NCI-H345 treated with DMSO at 0.1 percent for 48 hours (cell line): ENCODE data around the gene CCDC12.

Source experiments
- DNase-seq: peaks from one replicate; lab custom pipeline; 2025; ENCODE audit not compliant: unreplicated experiment; lab: John Stamatoyannopoulos, UW

Gene CCDC12

DNA sequence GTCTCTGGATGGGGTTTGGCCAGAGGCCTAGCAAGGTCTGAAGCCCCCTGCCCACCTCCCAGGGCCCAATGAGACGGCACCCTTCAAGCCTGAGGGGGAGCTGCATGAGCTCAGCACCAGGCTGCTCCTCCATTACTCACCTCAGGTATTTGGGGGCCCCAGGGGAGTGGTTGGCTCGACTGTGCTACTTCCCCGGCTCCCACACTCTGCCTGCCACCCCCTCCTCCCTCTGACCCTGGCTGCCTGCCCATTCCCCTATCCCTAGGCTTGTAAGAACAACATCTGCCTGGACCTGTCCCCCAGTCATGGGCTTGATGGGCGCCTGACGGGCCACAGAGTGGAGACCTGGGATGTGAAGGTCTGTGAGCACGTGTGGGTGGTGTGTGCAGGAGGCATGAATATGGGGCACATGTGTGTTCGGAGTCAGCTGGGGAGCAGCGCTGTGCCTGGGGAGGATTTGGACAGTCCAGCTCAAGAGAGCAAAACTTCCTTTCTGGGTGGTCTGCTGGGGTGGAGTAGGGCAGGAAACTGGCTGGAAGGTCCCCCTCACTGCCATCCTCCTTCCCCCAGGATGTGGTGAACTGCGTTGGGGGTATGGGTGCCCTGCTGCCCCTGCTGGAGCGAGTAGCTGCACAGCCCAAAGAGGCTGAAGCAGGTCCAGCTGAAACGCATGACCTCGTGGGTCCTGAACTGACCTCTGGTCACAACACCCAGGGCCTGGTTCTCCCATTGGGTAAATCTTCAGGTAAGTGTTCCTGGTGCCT lies 20.3 kb upstream of the CCDC12 start:
- no peak for DNase-seq

DNA sequence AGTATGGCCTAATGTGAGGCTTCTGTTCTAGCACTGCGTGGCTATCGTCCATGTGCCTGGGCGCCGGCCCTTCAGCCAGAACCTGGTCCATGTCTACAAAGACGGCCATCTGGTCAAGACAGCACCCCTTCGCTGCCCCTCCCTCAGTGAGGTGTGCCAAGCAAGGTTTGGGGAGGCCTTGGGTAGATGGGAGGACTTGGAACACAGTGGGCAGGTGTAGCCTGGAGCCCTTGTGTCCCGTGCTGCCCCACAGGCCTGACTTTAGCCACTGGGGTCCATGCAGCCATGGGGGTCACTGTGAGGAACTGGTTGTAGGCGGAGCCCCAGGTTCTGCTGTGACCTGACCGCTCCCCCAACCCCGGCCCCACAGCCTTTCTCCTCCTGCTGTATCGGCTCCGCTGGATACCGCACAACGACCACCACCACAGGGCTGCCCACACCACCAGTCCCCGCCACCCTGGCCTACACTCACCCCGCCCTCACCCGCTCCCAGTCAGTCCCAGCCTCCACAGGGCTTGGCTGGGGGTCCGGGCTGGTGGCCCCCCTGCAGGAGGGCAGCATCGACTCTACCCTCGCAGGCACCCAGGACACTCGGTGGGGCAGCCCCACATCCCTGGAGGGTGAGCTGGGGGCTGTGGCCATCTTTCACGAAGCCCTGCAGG lies 19.5 kb upstream of the CCDC12 start:
- DNase-seq = no peak

DNA sequence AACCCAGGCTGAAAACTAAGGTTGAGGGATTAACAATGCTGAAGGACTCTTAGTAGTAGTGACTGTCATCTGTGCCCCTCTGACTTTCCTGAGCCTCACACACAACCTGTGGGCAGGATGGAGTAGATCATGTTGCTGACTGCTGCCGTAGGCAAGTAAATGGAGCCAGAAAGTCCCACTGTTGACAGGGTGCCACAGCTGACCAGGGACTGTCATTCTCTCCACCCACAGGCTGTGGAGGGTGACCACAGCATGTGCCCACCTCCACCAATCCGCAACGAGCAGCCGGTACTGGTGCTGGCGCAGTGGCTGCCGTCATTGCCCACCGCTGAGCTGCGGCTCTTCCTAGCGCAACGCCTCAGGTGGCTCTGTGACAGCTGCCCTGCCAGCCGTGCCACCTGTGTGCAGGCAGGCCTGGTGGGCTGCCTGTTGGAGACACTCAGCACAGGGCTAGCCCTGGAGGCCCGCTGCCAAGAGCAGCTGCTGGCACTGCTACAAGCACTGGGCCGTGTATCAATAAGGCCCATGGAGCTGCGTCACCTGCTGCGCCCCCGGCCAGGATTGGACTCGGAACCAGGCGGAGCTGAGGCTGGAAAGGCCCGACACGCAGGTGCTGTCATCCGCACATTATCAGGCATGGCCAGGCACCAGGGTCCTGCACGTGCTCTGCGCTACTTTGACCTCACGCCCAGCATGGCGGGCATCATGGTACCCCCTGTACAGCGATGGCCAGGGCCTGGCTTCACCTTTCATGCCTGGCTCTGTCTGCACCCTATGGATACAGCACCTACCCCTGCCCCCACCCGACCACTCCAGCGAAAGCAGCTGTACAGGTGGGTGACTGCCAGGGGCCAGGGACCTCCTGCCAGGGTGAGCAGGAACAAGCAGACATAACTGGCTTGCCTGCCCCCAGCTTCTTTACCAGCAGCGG lies 18.5 kb upstream of the CCDC12 start:
- no peak for DNase-seq

DNA sequence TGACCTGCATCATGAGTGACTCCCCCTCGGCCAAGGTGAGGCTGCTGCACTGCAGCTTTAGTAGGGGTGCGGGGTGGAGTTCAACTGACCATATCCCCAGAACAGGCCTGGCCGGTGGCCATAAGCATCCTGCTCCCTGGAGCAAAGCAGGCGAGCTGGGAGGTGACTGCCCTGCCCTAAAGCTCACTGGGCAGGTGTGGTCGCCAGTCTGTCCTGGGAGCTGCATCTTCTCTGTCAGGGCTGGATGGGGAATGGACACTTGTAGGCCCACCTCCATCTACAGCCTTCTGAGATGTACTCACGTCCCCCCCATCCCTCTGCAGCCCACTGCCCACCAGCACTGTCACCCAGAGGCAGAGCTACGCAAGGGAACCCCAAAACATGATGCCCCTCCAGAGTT lies 17.4 kb upstream of the CCDC12 start:
- no peak for DNase-seq

DNA sequence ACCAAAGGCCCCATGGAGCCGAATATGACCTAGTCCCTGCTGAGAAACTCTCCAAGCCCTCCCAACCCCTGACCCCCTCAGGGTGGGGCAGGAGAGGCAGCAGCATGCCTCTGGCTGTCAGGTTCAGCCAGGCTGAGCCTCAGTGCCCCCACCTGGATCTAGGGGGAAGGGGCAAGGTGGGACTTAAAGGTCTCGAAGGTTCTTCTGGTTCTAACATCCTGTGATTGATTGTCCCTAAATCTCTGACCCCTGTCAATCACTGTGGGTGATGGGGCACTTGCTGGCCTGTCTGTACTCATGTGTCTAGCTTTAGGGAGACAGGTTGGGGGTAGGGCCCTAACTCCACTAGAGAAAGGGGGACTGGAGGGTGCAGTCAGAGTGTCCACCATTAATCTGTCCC lies 16.7 kb upstream of the CCDC12 start:
- DNase-seq = no peak

DNA sequence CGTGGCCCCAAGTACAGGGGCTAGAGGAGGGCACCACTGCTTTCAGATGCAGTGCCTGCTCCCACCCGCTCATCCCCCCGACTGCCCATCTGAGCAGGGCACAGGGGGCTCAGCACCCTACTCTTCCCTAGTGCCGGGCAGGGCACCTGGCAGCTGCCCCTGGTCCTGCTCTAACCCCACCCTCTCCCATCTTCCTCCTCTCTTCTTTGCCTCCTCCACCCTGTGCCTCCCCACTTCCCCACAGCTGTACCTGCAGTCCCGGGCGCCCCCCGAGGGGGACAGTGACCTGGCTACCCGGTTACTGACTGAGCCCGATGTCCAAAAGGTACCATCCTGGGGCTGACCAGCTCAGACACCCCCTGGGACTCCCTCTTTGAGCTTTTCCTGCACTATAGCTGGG lies 15.7 kb upstream of the CCDC12 start:
- DNase-seq = no peak

DNA sequence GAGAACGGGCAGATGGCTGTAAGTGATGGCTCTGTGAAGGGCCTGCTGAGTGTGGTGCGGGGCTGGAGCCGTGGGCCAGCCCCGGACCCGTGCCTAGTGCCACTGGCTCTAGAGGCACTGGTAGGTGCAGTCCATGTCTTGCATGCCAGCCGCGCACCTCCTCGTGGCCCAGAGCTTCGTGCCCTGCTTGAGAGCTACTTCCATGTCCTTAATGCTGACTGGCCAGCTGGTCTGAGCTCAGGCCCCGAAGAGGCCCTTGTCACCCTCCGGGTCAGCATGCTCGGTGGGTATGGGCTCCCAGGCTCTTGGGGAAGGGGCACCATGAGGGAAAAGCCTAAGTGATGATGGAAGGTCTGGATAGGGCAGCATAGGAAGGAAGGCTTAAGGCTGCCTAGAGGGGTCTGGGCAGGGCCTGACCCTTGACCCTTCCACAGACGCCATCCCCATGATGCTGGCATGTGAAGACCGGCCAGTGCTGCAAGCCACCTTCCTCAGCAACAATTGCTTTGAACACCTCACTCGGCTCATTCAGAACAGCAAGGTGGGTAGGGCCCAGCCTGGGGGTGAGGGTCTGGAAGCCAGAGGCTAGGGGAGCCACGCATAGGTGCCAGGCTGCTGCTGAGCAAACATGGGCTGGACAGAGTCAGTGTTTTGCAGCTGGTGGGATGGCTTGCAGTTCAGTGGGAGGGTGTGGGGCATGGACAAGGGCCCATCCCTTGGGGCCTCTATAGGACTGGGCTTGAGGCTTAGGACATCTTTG lies 15.0 kb upstream of the CCDC12 start:
- DNase-seq = no peak

DNA sequence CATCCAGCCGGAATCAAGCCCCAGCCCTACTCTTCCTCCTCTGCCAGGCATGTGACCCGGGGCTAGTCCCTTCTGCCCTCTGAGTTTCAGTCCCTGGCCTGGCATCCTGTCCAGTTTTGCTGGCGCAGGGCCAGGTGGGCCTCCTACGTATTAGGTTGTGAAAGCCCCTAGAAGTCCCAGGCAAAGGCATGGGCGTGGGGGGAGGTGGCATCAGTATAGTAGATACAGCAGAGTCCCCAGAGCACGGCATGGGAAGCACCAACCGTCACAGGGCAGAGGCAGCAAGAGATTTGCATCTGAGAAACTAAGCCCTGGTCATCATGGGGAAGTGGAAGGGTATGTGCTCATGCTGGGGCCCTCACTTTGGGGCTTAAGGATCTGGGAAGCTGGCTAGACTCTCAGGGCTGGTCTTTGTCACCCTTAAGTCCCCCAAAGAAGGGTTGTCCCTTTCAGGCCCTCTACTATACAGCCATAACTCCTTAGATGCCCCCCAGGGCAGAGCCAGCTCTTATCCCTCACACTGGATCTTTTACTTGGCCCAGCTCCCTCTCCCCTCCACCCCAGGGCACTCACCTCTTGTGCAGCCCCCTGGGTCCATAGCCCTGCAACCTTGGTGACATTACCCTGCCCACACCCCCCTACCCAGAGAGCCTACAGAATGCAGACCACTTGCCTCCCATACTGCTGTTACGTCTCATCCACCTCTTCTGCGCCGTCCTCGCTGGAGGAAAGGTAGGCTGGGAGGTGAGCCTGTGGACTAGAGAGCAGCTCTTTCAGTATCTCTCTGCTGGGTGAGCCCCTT lies 14.2 kb upstream of the CCDC12 start:
- no peak for DNase-seq

DNA sequence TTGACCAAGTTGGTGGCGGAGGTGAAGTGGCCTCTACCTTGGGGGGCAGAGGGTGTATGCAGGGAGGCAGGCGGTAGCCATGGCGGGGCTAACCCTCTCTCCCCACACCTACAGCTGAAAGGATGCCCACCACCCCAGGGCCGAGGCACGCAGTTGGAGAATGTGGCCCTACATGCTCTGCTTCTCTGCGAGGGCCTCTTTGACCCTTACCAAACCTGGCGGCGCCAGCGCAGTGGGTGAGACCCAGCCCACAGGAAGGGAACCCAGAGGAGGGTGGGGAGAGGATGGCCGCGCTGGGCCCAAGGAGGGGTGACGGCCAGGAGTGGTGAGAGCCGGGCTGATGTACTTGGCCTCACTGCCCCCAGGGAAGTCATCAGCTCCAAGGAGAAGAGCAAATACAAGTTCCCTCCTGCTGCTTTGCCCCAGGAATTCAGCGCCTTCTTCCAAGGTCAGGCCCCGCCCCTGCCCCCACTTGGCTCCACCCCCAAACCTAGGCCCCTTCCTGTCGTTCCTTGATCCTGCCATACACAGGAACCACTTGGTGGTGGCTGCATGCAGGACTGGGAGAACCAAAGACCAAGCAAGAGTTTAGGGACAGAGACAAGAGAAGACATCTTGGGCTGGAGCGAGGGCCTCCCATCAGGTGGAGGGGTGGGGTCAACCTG lies 12.7 kb upstream of the CCDC12 start:
- DNase-seq = no peak

DNA sequence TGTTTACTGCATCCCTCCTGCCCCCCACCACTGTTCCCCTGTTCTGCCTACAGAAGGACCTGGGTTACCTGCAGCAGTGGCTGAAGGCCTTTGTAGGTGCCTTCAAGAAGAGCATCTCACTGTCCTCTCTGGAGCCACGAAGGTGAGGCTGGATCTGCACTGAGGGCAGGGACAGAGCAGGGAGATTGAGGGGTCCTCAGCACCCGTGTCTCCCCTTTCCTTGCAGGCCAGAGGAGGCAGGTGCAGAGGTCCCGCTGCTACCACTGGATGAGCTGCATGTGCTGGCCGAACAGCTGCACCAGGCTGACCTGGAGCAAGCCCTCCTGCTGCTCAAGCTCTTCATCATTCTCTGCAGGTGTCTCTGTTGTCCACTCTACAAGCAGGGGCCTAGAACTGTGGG lies 12.1 kb upstream of the CCDC12 start:
- no peak for DNase-seq

DNA sequence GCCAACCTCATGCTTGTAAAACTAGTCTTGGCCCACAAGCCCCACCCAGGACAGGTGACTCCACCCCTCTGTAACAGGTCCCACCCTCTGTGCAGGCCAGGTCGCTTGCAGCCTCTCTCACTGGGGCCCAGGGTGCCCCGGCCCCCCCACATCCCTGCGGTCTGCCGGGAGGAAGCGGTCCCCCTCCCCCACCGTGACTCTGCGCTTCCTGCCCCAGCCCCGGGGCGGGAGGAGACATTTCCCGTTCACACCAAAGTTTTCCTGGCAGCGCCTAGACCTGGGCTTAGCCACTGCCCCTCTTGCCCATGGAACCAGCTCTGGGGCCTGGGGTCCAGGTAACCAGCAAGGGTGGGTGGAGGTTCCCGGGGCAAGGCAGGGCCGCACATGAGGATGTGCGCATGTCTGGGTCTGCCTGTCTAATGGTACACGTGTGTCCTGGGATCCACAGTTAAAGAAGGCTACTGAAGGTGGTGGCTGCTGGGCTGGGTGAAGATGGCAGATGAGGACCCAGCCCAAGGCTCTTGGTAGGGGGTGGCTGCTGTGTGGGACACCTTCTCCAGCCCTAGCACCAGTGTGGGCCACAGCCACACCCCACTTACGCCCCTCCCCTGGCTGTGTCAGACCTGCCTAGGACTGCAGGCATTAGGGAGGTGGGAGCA lies 11.3 kb upstream of the CCDC12 start:
- DNase-seq = no peak

DNA sequence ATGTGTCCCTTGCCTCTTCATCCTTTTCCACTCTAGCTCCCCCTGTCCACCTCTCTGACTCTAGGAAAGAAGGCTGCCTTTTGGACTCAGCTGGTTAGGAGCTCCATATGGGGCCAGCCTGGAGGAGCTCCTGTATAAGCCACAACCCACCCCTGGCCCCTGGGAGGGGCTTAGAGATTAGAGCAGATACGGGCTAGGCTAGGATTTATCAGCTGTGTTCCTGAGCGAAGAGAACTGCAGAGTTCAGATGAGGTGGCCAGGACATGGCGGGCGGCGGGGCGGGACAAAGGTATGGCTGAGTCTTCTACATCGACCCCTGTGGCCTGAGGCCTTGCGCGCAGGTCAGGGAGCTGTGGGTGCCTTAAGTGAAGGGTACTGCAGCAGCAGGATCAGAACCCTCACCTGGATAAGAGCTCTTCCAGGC lies 10.8 kb upstream of the CCDC12 start:
- no peak for DNase-seq

DNA sequence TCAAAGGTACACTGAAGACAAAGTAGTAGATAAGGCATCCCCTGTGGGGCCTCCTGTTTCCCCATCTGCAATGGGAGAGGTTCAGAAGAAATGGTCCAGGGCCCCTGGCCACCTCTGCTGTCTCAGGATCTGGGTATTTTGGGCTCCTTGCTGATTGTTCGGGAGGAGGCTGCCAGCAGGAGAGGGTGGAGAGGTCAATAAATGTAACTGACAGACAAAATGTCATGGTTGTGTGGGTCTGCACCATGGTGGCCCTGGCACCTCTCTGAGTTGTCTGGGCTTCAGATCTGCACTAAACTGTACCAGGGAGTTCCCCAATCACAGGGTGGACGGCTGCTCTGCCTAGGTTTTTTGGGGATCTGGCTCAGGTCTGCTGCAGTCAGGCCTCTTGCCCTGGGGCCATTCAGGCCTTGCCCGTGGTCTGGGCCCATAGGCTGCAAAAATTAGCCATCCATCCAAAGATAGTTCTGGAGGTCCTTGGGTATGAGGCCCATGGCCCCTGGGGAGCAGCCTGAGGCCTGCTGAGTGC lies 10.3 kb upstream of the CCDC12 start:
- DNase-seq = no peak

DNA sequence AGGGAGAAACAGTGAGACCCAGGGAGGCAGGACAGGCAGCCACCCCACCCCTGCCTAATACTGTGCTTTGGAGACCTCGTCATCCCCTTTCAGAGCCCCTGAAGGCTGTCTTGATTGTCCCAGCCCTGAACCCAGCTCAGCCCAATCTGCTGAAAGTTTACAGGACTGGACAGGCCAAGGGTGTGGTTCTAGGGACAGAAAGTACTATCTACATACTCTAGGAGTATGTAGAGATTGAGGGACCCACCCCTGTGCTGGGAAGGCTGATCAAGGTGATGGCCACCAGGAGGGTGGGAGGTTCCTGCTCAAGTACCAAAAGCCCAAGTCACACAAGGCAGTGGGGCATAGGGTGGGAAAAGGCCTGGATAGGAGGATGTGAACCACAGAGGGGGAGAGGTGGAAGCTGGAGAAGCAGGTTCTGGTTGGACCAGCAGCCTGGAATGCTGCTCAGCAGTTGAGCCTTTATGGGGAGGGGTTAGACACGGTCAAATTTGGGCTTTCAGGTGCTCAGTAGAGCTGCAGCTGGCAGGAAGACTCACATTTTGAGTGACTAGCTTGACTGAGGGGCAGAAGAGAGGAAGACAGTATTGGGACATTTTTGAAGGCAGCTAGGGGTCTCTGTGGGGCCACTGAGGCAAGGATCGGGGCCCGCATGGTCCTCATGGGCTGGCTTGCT lies 9.6 kb upstream of the CCDC12 start:
- DNase-seq = no peak

DNA sequence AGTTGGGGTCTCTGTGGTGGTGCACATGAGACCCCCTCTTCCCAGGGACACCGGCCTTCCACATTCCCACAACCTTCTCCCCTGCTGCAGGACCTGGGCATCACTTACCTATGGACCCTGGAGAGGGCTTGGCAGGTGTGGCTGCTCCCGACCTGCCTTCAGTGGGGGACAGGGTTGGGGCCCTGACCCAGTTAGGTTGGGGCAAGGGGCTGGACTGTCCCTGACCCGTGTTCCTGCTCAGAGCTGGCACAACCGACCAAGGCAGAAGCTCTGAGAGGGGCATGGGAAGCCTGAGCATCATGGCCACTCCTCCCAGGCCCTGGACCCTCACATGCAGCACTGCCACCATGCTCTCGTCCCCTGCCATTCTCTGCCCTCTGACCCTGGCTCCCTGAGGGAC lies 9.0 kb upstream of the CCDC12 start:
- no peak for DNase-seq

DNA sequence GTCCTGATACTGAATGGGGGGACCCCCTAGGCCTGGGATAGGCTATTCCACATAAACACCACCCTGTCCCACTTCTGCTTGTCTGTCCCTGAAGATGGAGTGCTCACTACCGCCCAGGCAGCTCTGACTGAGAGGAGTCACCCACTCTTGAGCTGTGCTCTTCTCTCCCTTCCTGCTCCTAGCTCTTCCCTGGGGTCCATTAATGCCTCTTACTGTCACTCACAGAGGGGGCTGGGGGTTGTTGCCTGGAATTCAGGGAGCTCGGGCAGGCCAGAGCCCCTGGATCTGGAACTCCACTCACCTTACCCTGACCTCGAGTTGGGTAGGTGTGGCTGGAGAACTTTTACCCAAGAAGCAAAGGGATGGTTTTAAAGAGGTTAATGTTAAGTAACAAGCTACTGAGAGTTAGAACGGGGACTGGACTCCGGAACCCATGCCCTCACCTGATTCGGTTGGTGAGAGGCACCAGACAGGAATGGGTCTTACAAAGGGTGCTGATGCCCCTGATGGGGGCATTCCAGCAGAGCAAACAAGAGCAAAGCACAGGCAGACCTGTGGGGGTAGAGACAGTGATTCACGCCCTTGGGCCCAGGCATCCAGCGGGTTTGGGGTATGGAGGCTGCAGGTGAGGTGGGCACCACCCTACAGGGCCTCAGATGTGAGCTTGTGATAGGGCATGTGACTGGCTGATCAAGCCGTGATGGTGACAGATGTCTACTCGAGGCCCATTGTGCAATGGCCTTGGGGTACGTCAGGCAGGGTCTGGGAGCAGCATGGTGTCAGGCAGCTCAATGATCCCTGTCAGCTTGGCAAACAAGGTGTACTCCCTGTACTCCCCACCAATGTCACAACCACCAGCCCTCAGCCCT lies 8.3 kb upstream of the CCDC12 start:
- no peak for DNase-seq

DNA sequence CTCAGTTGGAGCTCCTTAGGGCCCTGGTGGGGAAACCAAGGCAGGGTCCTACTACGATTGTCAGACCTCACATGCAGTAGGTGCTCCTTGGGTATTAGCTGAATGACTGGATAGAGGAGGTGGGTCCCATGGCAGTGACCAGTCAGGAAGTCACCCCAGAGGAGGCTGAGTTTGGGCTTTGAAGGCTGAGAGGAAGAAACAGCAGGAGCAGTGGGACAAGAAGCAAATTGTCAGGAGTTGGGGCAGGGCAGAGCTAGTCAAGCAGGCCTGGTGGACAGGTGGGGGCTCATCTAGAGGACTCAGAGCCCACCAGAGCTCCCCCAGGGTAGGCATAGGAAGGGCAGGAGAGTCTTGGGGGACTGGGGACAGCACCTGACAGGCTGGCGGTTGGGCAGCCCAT lies 6.0 kb upstream of the CCDC12 start:
- DNase-seq = no peak
